A549 (cell line): Measurements from ENCODE around the gene LOXHD1. TPM values are rescaled to one million over a fixed set of nuclear protein-coding genes. Genes with fewer than 3 reads are reported as not detected.

Experiments used
- ATAC-seq, 2 experiments: fragments of 200-7000 bp in 1 of 2; fragments of >200 bp in 1 of 2; cut with Nextera tagmentation in 1 of 2; cut with Tn5 transposase in 1 of 2; 3 replicates each; pipeline versions ENCODE4 v1.8.0 to v1.9.1; 2018 to 2020; ENCODE audit warnings: mild to moderate bottlenecking in 1 of 2, moderate library complexity in 1 of 2
- CTCF ChIA-PET: fragments of 300-600 bp; sonication (Branson Sonifier 250); formaldehyde crosslinking; extraction: SDS; loops from one replicate; lab custom pipeline; 2021; ENCODE audit warnings: antibody characterized with exemption, inconsistent platforms; lab: Yijun Ruan, JAX
- POLR2A ChIA-PET: fragments of 350-600 bp; formaldehyde crosslinking; extraction: SDS; loops from one replicate; lab custom pipeline; 2021; ENCODE audit warnings: antibody characterized with exemption, inconsistent platforms; lab: Yijun Ruan, JAX
- DNase-seq, 2 experiments: peaks; one replicate each; pipeline versions ENCODE4 v3.0.0 to v3.0.0-alpha.2; 2011 to 2016; ENCODE audit warnings: low read depth in 1 of 2, low spot score in 1 of 2
- FAIRE-seq: peaks from 2 replicates; lab custom pipeline; 2011; peaks lifted over from hg19 to GRCh38; lab: Jason Lieb, UNC
- H3K27ac ChIP-seq, 2 experiments: fragments of >200 bp; sonication (Bioruptor Twin); formaldehyde crosslinking; 3 replicates each; pipeline ENCODE4 v1.5.1; 2016 to 2017
- H3K4me1 ChIP-seq: fragments of >200 bp; sonication (Bioruptor Twin); formaldehyde crosslinking; 3 replicates; pipeline ENCODE4 v1.6.1; 2016
- H3K4me2 ChIP-seq: fragments of >200 bp; sonication (Bioruptor Twin); formaldehyde crosslinking; 3 replicates; pipeline ENCODE4 v1.6.1; 2016
- H3K4me3 ChIP-seq: fragments of >200 bp; sonication (Bioruptor Twin); formaldehyde crosslinking; 3 replicates; pipeline ENCODE4 v1.5.1; 2016
- H3K9me3 ChIP-seq: fragments of >200 bp; sonication (Bioruptor Twin); formaldehyde crosslinking; 3 replicates; pipeline ENCODE4 v1.6.1; 2016
- CEBPB ChIP-seq, 2 experiments: fragments of >200 bp in 1 of 2; sonication (Bioruptor Twin) in 1 of 2; formaldehyde crosslinking in 1 of 2; IDR thresholded peaks; 2 replicates each; pipeline ENCODE4 v1.6.1; 2012 to 2016
- EHF ChIP-seq: fragments of 250-450 bp; sonication (Bioruptor Pico); IDR thresholded peaks from 2 replicates; pipeline ENCODE4 v1.5.0; 2020; ENCODE audit warnings: mild to moderate bottlenecking
- EHMT2 ChIP-seq: fragments of 200-600 bp; sonication (generic); IDR thresholded peaks from 2 replicates; pipeline ENCODE4 v1.6.1; 2016; ENCODE audit warnings: antibody characterized with exemption, low read depth, mild to moderate bottlenecking, moderate library complexity
- EP300 ChIP-seq, 2 experiments: fragments of >200 bp; sonication (Bioruptor Twin); formaldehyde crosslinking; IDR thresholded peaks; 2 replicates in 1 of 2; 3 replicates in 1 of 2; pipeline ENCODE4 v1.6.1; 2016 to 2017
- ESRRA ChIP-seq: fragments of 150-350 bp; IDR thresholded peaks from 2 replicates; pipeline ENCODE4 v1.6.1; 2014; ENCODE audit warnings: mild to moderate bottlenecking, low read length, borderline replicate concordance
- FOSL2 ChIP-seq, 2 experiments: fragments of 450-650 bp in 1 of 2; fragments of >200 bp in 1 of 2; sonication (Bioruptor Twin) in 1 of 2; formaldehyde crosslinking; IDR thresholded peaks; 2 replicates each; pipeline versions ENCODE4 v1.5.0 to v1.6.1; 2016 to 2020; ENCODE audit warnings: mild to moderate bottlenecking in 1 of 2, moderate library complexity in 1 of 2
- HOXB13 ChIP-seq: fragments of 250-450 bp; sonication (Bioruptor Pico); IDR thresholded peaks from 2 replicates; pipeline ENCODE4 v1.5.0; 2020; ENCODE audit warnings: low read depth, mild to moderate bottlenecking, moderate library complexity
- HOXB5 ChIP-seq: fragments of 250-450 bp; sonication (Bioruptor Pico); IDR thresholded peaks from 2 replicates; pipeline ENCODE4 v1.5.0; 2020; ENCODE audit warnings: mild to moderate bottlenecking, moderate library complexity
- JUNB ChIP-seq: fragments of >200 bp; sonication (Bioruptor Twin); formaldehyde crosslinking; IDR thresholded peaks from 2 replicates; pipeline ENCODE4 v1.6.1; 2016
- KDM1A ChIP-seq: fragments of 200-600 bp; sonication (generic); IDR thresholded peaks from 2 replicates; pipeline ENCODE4 v1.6.1; 2016; ENCODE audit warnings: low read depth, mild to moderate bottlenecking
- KDM5A ChIP-seq: fragments of 200-600 bp; sonication (generic); IDR thresholded peaks from 2 replicates; pipeline ENCODE4 v1.6.1; 2016; ENCODE audit warnings: antibody characterized with exemption, mild to moderate bottlenecking
- MAZ ChIP-seq: fragments of 150-350 bp; IDR thresholded peaks from 2 replicates; pipeline ENCODE4 v1.6.1; 2014; ENCODE audit warnings: antibody characterized with exemption, low read depth, low read length, borderline replicate concordance
- NFE2L2 ChIP-seq: fragments of 150-350 bp; conservative IDR thresholded peaks from 2 replicates; pipeline ENCODE4 v1.6.1; 2014; ENCODE audit warnings: low read length
- NPAS2 ChIP-seq: fragments of 250-450 bp; sonication (Bioruptor Pico); IDR thresholded peaks from 2 replicates; pipeline ENCODE4 v1.8.0; 2022; ENCODE audit warnings: mild to moderate bottlenecking, moderate library complexity, borderline replicate concordance
- PBX3 ChIP-seq: IDR thresholded peaks from 2 replicates; pipeline ENCODE4 v1.6.1; 2012
- PHF8 ChIP-seq: fragments of 200-600 bp; sonication (generic); IDR thresholded peaks from 2 replicates; pipeline ENCODE4 v1.6.1; 2016; ENCODE audit warnings: low read depth, mild to moderate bottlenecking, antibody characterized with exemption, moderate library complexity, borderline replicate concordance
- POLR2A ChIP-seq: IDR thresholded peaks from 2 replicates; pipeline ENCODE4 v1.6.1; 2012; ENCODE audit warnings: mild to moderate bottlenecking, low read length
- REST ChIP-seq: fragments of 200-600 bp; sonication (generic); IDR thresholded peaks from 2 replicates; pipeline ENCODE4 v1.6.1; 2016; ENCODE audit warnings: antibody characterized with exemption, mild to moderate bottlenecking, moderate library complexity
- RNF2 ChIP-seq: fragments of 200-600 bp; sonication (generic); IDR thresholded peaks from 2 replicates; pipeline ENCODE4 v1.6.1; 2016; ENCODE audit warnings: low read depth, mild to moderate bottlenecking, antibody characterized with exemption, moderate library complexity, borderline replicate concordance
- SMC3 ChIP-seq: fragments of >200 bp; sonication (Bioruptor Twin); formaldehyde crosslinking; IDR thresholded peaks from 3 replicates; pipeline ENCODE4 v1.6.1; 2018; ENCODE audit warnings: inconsistent platforms
- SREBF2 ChIP-seq: fragments of 450-650 bp; IDR thresholded peaks from 2 replicates; pipeline ENCODE4 v1.6.1; 2014; ENCODE audit warnings: mild to moderate bottlenecking, moderate library complexity
- TFCP2L1 ChIP-seq: fragments of 250-450 bp; sonication (Bioruptor Pico); IDR thresholded peaks from 2 replicates; pipeline ENCODE4 v1.5.0; 2021; ENCODE audit warnings: mild to moderate bottlenecking
- ZC3H11A ChIP-seq: fragments of 450-650 bp; IDR thresholded peaks from 2 replicates; pipeline ENCODE4 v1.6.1; 2014; ENCODE audit warnings: antibody characterized with exemption, mild to moderate bottlenecking
- ZFP36 ChIP-seq: fragments of 450-650 bp; IDR thresholded peaks from 2 replicates; pipeline ENCODE4 v1.6.1; 2014; ENCODE audit warnings: borderline replicate concordance; ENCODE audit not compliant: partially characterized antibody
- ZNF302 ChIP-seq: fragments of 250-450 bp; sonication (Bioruptor Pico); IDR thresholded peaks from 2 replicates; pipeline ENCODE4 v1.9.0; 2021; ENCODE audit warnings: inconsistent platforms, mild to moderate bottlenecking, moderate library complexity
- WGBS: methylation state at CpG from one replicate; pipeline ENCODE4 v1.1.6; 2017; ENCODE audit errors: missing lambda C conversion rate; 5-methylcytosine and 5-hydroxymethylcytosine counted together
- polyA plus RNA-seq, 4 experiments: library from polyadenylated mRNA; depleted of rRNA in 3 of 4; stranded (reverse); fragments of >200 nt; fragmentation: RNase III in 1 of 4; extraction: RNeasy Plus Mini Kit Qiagen cat#74134 plus additional on column Dnase treatment in 1 of 4; gene quantifications; 2 replicates in 3 of 4; 3 replicates in 1 of 4; pipeline ENCODE4 v1.2.3, GENCODE V29; 2011 to 2017

LOXHD1 gene
- polyA plus RNA-seq, 2 of the 4 experiments (the other 2 are of a cell fraction): not detected

DNA sequence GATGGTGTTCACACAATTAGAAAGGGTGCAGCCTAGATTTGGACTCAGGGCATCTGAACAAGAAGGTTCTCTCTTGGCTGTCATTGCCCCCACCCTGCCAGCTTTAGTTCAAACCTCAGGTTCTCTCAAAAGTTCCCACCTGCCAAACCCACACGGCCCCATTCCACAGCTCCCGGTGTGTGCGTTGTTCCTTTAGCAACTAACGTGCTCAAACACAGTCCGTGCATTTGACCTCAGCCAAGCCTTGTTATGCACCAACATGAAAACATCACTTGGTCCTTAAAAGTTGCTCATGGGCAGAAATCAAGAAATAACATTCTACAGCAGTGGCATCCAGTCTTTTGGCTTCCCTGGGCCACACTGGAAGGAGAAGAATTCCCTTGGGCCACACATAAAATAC, 32.0 kb downstream of the LOXHD1 start:
- WGBS: 48% methylated on average over 5 of the region's 5 CpGs
- FAIRE-seq: no peak

DNA sequence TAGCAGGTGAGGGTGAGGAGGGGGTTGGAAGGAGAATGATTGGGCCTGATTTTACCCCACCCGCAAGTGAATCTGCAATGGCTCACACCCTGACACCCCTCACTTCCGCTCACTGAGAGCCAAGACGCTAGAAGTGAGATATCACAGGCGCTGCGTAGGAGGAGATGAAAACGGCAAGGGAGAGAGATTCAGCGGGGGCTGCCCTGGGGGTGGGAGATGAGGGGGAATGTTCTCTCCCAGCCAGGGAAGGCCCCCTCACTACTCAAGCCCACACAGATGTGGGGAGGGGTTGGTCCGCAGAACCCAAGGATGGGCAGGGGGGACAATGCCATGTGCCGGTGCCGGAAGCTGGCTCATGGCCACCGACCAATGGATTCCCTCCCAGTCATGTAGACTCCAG, 32.9 kb downstream of the LOXHD1 start:
- POLR2A ChIA-PET: no interaction called here
- CTCF ChIA-PET: interaction anchor here (1.1 to 4.6 kb wide), 5 partner anchors 35 to 451 kb away, joined by 3 to 44 read pairs (median 6); a partner anchor contains a TSS
- Histone ChIP-seq H3K9me3 (no peaks in the 10 kb centered on the region), H3K4me1 (no peaks in the 10 kb centered on the region), H3K27ac (no peak overlapping the region), H3K4me2 (no peak overlapping the region), H3K4me3 (no peak overlapping the region)
- ATAC-seq: no peak
- FAIRE-seq: no peak
- DNase-seq: no peak
- TF ChIP-seq POLR2A (no peak), PBX3 (no peak), MAZ (no peak)
- WGBS: 69% methylated on average over 10 of the region's 11 CpGs

More for the DNA sequence above, 32.0 kb downstream of the LOXHD1 start:
- CTCF ChIA-PET: interaction anchor here (1.0 to 4.6 kb wide), 3 partner anchors 34 to 344 kb away, joined by 3 to 44 read pairs (median 3); no protein-coding TSS in a partner anchor
- Histone ChIP-seq H3K9me3 (no peaks in the 10 kb centered on the region), H3K4me1 (no peaks in the 10 kb centered on the region), H3K27ac (no peak overlapping the region), H3K4me2 (no peak overlapping the region), H3K4me3 (no peak overlapping the region)
- POLR2A ChIA-PET: no interaction called here
- DNase-seq (no peak), ATAC-seq (no peak)
- TF ChIP-seq JUNB (no peak), FOSL2 (IDR thresholded peaks at IDR 0.05) (no peak), FOSL2 (CRISPR knock-in tag; IDR thresholded peaks at IDR 0.05) (no peak), TFCP2L1 (CRISPR knock-in tag) (no peak), NPAS2 (no peak), NFE2L2 (no peak), KDM1A (no peak), EP300 (IDR thresholded peaks at IDR 0.05) (no peak), KDM5A (no peak), HOXB5 (no peak), SMC3 (no peak), EHMT2 (no peak), REST (no peak), ESRRA (no peak), CEBPB (IDR thresholded peaks at IDR 0.05) (no peak), PHF8 (no peak), MAZ (no peak), ZC3H11A (no peak)

- ATAC-seq (no peak), FAIRE-seq (no peak), DNase-seq (no peak)
- ChIA-PET CTCF (interaction anchor here (1.0 to 4.6 kb wide), 12 partner anchors 24 to 450 kb away, joined by 3 to 44 read pairs (median 4); a partner anchor contains a TSS), POLR2A (interaction anchor here (1.0 kb wide), 1 partner anchor 343 kb away, joined by 3 read pairs; no protein-coding TSS in a partner anchor)
- H3K4me1 ChIP-seq: no peaks in the 10 kb centered on the region
- WGBS: 4% methylated on average over 4 of the region's 10 CpGs
- H3K27ac ChIP-seq: no peak overlapping the region
- H3K9me3 ChIP-seq: no peaks in the 10 kb centered on the region
- no peak overlapping the region for H3K4me3 ChIP-seq
- no peak for TF ChIP-seq PBX3
- no peak for TF ChIP-seq FOSL2 (IDR thresholded peaks at IDR 0.05)
- no peak for TF ChIP-seq FOSL2 (CRISPR knock-in tag; IDR thresholded peaks at IDR 0.05)
- TF ChIP-seq PHF8: no peak
- TF ChIP-seq RNF2: no peak
- TF ChIP-seq ZNF302 (CRISPR knock-in tag): no peak
- TF ChIP-seq SMC3: no peak
- no peak for TF ChIP-seq ZFP36
- no peak for TF ChIP-seq EP300 (IDR thresholded peaks at IDR 0.05)
- no peak for TF ChIP-seq JUNB
- no peak for TF ChIP-seq HOXB13 (CRISPR knock-in tag)
- no peak for TF ChIP-seq EHF
- TF ChIP-seq MAZ: no peak
- TF ChIP-seq SREBF2: no peak
- no peak for TF ChIP-seq POLR2A
- TF ChIP-seq CEBPB (IDR thresholded peaks at IDR 0.05): no peak
- H3K4me2 ChIP-seq: no peak overlapping the region
Observed at GRCh38 chr18:46623541-46623940, 33.5 kb downstream of the LOXHD1 start.
